SH-SY5Y (cell line): ENCODE results near the gene CCDC158.

ENCODE experiments used
- GATA2 ChIP-seq: IDR thresholded peaks from 2 replicates; pipeline ENCODE4 v1.6.1; 2011; ENCODE audit warnings: mild to moderate bottlenecking, low read depth, low read length
- GATA3 ChIP-seq: IDR thresholded peaks from 2 replicates; pipeline ENCODE4 v1.6.1; 2011; ENCODE audit warnings: low read depth, mild to moderate bottlenecking, low read length, moderate library complexity

The CCDC158 gene

DNA sequence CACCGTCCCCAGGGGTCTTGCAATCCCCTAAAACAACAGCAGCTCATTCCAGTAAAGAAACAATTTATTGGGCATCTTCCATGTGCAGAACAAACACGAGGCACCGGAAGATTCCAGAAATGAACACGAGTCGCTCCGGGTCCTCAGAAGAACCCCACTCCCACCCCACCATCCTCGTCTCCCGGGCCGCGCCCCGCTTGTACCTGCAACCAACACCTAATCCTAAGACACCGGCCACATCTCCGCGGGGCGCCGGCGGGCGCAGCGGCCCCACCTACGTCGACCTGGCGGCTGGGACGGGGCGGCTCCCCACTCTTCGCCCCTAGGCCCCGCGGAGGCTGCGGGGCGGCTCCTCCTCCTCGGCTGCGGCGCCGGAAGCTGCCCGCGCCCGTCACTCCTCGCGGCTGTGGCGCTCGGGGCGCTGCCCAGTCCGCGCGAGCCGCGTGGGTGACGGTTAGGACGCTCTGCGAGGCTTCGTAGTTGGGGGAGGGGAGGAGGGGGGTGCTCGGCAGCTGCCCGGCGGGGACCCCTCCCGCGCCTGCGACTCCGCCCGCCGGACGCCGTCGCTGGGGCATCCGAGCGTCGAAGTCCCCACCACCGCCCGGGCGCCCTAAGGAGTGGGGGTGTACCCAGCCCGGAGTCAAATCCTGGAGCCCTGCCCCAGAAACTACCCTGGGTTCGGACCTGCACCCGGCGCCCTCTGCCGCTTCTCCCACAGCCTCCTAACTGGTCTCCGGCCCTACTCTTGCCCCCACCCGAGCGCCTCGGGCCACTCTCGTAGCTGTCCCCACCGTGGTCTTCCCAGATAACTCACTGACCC lies at the start of gene CCDC158:
Gene CCDC158, minus strand, starts transcription at position 380 of the 820 bp plus-strand sequence. CDS start 17,934 bp downstream, outside the sequence.
- no peak for TF ChIP-seq GATA3
- no peak for TF ChIP-seq GATA2

DNA sequence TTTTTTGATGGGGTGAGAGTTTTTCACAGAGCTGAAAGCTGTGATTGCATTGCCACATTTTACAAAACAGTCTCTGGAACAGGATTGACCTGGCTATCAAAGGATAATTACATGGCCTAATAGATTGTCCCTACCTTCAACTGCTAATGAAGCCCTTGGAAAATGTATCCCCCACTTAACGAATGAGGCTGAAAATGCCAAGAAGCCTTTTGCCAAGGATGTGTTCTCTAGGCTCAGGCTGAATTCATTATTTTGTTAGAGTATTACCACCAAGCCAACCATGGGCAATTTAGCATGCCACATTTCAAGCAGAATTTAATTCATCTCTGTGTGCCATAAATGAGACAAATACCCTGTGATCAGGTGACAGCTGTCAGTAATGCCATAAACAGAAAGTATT lies 49.6 kb upstream of the CCDC158 start:
- TF ChIP-seq GATA2: no peak
- TF ChIP-seq GATA3: no peak

DNA sequence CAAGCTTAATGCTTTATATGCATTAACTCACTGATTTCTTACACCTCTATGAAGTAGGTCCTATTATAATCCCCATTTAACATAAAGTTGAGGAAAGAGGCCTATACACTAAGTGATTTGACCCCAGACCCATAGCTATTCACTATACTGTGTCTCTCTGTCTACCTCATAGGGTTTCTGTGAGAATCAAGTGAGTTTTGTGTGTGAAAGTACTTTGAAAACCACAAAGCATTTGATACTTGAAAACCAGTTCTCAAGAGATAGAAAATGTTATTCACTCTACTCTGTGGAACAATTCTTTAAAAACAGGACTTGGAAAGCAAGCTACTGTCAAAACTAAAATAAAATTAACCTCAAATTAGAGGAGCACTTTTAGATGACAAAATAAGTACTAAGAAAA lies 49.1 kb upstream of the CCDC158 start:
- TF ChIP-seq GATA2 (no peak), GATA3 (no peak)

DNA sequence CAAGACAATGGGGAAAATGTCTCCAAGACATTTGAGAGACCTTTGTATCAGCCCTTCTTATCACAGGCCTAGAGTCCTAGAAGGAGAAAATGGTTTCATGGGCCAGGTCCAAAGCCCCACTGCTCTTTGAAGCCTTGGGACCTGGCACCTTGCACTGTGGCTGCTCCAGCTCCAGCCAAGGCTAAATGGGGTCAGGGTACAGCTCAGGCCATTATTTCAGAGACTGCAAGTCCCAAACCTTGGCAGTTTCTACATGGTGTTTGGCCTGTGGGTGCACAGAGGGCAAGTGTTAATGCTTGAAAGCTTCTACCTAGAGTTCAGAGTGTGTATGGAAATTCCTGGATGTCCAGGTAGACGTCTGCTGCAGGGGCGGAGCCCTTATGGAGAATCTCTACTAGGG lies 42.6 kb upstream of the CCDC158 start:
- TF ChIP-seq GATA3 (no peak), GATA2 (no peak)

DNA sequence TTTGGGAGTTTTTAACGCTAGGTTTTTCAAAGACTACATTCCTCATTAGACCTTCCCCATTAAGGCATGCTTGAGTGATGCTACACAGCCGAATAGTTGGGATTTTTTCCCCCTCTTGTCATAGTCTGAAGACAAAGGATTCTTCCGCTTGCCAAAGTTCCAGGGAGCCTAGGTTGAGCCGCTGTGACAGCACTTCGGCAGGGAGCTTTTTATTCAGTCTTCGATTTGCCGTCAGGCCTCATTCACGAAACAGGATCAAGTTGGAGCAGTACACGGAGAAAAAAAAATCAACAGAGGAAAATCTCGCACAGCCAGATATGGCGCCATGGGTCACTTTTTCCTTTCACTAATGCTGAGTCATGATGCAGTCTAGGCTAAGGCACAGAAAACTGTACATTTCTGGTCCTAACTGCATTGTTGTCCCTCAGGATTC lies 38.4 kb upstream of the CCDC158 start:
- TF ChIP-seq GATA3 (no peak), GATA2 (no peak)

DNA sequence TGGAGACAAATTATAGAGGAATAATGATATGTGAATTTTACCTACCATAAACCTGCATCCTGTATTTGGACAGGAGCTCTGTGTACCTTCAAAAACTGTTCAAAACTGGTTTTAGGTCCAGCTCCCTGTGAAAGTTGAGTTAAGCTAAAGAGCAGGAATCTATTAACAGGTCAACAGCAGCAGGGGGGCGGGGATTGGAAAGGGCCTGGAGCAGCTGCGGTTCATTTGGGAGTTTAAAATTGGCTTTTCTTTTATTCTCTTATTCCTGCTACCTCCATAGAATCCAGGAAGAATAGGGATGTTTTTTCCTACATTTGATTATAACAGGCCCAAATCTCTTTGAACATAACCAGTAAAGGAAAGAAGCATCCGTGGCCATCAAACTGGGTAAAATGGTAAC lies 37.9 kb upstream of the CCDC158 start:
- TF ChIP-seq GATA2: no peak
- TF ChIP-seq GATA3: no peak

DNA sequence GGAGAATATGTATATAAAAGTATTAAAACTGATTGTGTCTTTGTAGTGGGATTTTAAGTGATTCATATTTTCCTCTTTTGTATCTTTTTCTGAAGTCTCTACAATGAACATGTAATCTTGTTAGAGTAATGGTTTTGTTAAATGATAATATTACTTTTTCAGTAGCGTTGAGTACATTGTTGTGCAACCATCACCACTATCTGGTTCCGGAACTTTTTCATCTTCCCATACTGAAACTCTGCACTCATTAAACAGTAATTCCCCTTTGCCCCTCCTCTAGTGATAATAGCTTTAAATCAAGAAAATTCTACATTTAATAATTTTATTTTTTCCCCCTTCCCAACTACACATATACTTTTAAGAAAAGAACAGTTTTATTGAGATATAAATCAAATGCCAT lies 37.4 kb upstream of the CCDC158 start:
- no peak for TF ChIP-seq GATA2
- no peak for TF ChIP-seq GATA3

DNA sequence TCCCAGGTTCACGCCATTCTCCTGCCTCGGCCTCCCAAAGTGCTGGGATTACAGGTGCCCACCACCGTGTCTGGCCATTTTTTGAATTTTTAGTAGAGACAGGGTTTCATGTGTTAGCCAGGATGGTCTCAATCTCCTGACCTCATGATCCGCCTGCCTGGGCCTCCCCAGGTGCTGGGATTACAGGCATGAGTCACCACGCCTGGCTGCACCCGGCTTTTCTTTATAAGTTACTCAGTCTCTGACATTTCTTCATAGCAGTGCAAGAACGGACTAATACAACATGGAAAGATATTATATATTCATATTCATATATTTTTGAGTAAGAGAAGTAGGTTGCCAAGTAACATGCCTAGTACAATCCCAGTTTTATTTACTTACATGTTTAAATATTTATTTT lies 36.9 kb upstream of the CCDC158 start:
- TF ChIP-seq GATA2: no peak

DNA sequence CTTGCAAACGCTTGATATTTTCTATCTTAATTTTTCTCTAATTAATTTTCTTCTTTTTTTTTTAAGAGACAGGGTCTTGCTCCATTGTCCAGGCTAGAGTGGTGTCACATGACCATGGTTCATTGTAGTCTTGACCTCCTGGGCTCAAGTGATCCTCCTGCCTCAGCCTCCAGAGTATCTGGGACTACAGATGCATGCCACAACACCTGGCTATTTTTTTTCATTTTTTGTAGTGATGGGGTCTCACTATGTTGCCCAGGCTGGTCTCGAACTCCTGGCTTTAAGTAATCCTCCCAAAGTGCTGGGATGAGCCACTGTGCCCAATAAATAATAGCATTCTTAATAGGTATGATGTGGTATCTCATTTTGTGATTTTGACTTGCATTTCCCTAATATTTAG lies 32.3 kb upstream of the CCDC158 start:
- no peak for TF ChIP-seq GATA3
- TF ChIP-seq GATA2: no peak

DNA sequence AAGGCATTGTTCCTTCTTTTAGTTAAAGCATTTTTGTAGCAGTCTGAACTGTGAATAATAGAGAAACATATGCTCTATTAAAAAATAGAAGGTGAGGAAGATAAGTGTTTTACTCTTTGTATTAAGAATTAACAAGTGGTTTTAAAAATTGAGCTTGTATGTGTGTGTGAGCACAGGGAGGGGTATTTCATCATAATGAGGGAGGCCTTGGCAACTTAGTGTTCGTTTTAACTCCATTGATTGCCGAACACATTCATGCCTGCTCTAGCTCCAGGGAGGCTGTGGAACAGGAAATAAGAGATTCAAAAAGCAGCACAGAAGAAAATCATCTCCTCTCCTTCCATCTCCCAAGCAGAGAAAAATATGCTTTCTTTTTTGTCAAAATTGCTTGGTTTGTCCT lies 28.9 kb upstream of the CCDC158 start:
- TF ChIP-seq GATA2 (no peak), GATA3 (no peak)

DNA sequence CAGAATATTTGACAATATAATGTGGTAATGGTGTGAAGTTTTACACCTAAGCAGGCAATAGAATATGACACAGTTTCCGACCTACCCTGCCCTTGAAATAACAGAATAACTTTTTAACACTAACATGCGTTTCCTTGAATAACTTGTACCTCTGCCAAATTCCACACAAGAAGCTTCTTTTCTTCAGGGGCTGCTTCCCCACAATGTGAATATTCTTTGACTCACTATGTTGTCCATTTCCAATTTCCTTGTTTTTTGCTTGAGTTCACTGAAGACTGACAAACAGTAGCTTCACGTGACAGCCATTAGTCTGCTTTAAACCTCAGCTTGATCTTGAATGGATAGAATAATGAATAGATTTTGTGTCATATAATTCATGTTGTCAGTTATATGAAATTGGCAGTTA lies 28.4 kb upstream of the CCDC158 start:
- TF ChIP-seq GATA3: no peak
- no peak for TF ChIP-seq GATA2

DNA sequence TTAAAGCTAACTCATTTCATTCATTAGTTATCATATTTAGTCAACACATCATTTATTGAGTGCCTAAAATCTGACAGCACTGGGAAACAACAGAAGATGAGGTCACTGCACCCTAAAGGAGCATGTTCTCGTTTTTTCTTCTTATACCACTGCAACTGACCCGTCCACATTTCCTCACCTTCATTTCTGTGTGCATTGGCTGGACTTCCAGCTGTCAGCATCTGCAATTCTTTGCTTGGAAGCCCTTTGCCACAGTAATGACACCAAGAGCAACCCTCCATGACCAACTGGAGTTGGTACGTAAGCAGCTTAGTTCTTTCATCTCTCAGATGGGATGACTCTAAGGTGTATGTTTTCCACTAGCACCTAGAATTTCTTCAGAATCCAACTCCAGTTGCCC lies 27.3 kb upstream of the CCDC158 start:
- no peak for TF ChIP-seq GATA2
- TF ChIP-seq GATA3: no peak

DNA sequence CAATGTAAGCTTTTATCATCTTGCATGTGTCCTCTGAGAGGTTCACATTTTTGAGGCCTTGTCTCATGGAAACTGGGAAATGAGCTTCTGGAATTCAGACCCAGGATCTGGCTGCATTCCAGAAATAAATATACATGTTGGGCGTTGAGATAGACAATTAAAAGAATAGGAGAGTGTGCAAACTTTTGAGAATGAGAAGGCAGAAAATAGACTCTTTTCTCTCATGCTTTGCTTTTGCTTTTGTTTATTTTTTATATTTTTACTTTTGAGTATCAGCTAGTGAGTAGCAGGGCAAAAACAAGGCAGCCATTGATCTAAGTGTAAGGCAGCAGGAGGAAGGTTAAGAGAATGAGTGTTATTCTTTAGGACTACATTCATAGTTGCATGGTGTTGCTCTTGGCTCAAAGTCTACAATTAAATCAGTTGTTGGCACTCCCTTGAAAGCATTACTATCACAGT lies 26.5 kb upstream of the CCDC158 start:
- TF ChIP-seq GATA2: no peak
- no peak for TF ChIP-seq GATA3

DNA sequence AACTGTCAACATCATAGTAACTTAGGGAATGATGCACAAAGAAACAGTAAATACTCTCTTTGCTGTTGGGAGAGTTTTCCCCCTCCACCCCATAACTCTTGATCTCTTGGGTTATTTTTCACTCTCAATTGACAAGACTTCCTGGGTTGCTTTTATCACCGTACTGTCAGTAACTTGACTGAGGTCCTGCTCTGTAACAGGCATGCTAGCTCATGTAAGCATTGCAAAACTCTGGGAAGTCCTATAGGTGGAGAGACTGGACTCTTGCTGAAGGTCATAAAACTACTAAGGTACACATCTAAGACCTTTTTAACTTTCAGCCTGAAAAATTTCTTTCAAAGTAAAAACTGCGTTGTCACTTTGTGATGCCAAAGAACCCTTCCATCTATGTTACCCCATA lies 25.0 kb upstream of the CCDC158 start:
- TF ChIP-seq GATA3 (no peak), GATA2 (no peak)

DNA sequence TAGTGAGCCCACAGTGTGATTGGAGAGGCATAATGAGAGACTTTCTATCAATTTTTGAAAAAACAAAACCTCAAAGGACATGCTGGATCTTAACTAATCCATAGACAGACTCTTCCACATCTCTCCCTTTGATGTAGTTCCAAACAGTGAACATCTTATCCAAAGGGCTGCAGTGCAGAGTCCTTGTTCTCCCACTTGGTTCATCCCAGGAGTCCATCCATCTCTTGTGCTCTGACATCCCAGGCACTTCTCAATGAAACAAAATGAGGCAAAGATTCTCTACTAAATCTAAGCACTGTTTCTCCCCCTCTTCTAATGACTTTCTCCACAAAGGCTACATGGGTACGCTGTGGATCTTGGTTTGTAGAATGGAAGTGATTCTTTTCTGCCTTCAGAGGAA lies 22.4 kb upstream of the CCDC158 start:
- TF ChIP-seq GATA2: no peak
- no peak for TF ChIP-seq GATA3
